H9 (cell line): ENCODE measurements around the gene NR2F2. TPM values are rescaled to one million over a fixed set of nuclear protein-coding genes. Genes with fewer than 3 reads are reported as not detected.

Experiments used
- DNase-seq: peaks from one replicate; pipeline ENCODE4 v3.0.0-alpha.2; 2017
- H2AFZ ChIP-seq: one replicate; pipeline ENCODE4 v1.6.1; 2013; ENCODE audit warnings: mild to moderate bottlenecking, low read length, control low read depth, moderate library complexity
- H2AK5ac ChIP-seq: 2 replicates; pipeline ENCODE4 v1.6.1; 2013; ENCODE audit warnings: low read length, control low read depth, mixed read lengths; ENCODE audit not compliant: insufficient read length
- H2BK120ac ChIP-seq: one replicate; pipeline ENCODE4 v1.6.1; 2013; ENCODE audit warnings: low read depth, mild to moderate bottlenecking, low read length, control low read depth, inconsistent platforms; ENCODE audit not compliant: poor library complexity, severe bottlenecking
- H2BK12ac ChIP-seq: 2 replicates; pipeline ENCODE4 v1.6.1; 2013; ENCODE audit warnings: low read length, control low read depth, mixed read lengths, low read depth; ENCODE audit not compliant: insufficient read length
- H2BK15ac ChIP-seq: 2 replicates; pipeline ENCODE4 v1.6.1; 2013; ENCODE audit warnings: low read depth, low read length, control low read depth
- H2BK20ac ChIP-seq: one replicate; pipeline ENCODE4 v1.6.1; 2013; ENCODE audit warnings: low read depth, mild to moderate bottlenecking, low read length, control low read depth, inconsistent platforms; ENCODE audit not compliant: poor library complexity, severe bottlenecking
- H2BK5ac ChIP-seq: 2 replicates; pipeline ENCODE4 v1.6.1; 2013; ENCODE audit warnings: low read length, control low read depth, mixed read lengths; ENCODE audit not compliant: insufficient read length
- H3K14ac ChIP-seq: 2 replicates; pipeline ENCODE4 v1.6.1; 2013; ENCODE audit warnings: low read length, control low read depth; ENCODE audit not compliant: insufficient read depth
- H3K18ac ChIP-seq: 2 replicates; pipeline ENCODE4 v1.6.1; 2013; ENCODE audit warnings: low read depth, mild to moderate bottlenecking, mixed read lengths, low read length, control low read depth; ENCODE audit not compliant: insufficient read length
- H3K23ac ChIP-seq: 2 replicates; pipeline ENCODE4 v1.6.1; 2013; ENCODE audit warnings: low read length, control low read depth, mixed read lengths, low read depth; ENCODE audit not compliant: insufficient read length
- H3K23me2 ChIP-seq: 2 replicates; pipeline ENCODE4 v1.6.1; 2013; ENCODE audit warnings: low read depth, mild to moderate bottlenecking, mixed read lengths, low read length, control low read depth; ENCODE audit not compliant: insufficient read length, poor library complexity, severe bottlenecking
- H3K27ac ChIP-seq: 2 replicates; pipeline ENCODE4 v1.5.1; 2013; ENCODE audit warnings: low read length, control low read depth, mixed read lengths, low read depth; ENCODE audit not compliant: insufficient read length
- H3K27me3 ChIP-seq: 2 replicates; pipeline ENCODE4 v1.6.1; 2013; ENCODE audit warnings: low read length, control low read depth, inconsistent platforms; ENCODE audit not compliant: insufficient read depth
- H3K4ac ChIP-seq: 2 replicates; pipeline ENCODE4 v1.6.1; 2013; ENCODE audit warnings: low read depth, mild to moderate bottlenecking, control low read depth, inconsistent platforms, low read length, moderate library complexity
- H3K4me1 ChIP-seq: 2 replicates; pipeline ENCODE4 v1.6.1; 2013; ENCODE audit warnings: low read length, control low read depth, inconsistent platforms; ENCODE audit not compliant: insufficient read depth
- H3K4me2 ChIP-seq: 2 replicates; pipeline ENCODE4 v1.6.1; 2013; ENCODE audit warnings: low read length, control low read depth, mixed read lengths; ENCODE audit not compliant: insufficient read length, insufficient read depth
- H3K56ac ChIP-seq: 2 replicates; pipeline ENCODE4 v1.6.1; 2013; ENCODE audit warnings: low read depth, mild to moderate bottlenecking, mixed read lengths, low read length, control low read depth; ENCODE audit not compliant: insufficient read length
- H3K79me1 ChIP-seq: 2 replicates; pipeline ENCODE4 v1.6.1; 2013; ENCODE audit warnings: low read depth, mild to moderate bottlenecking, moderate library complexity, low read length, control low read depth, inconsistent platforms; ENCODE audit not compliant: insufficient read depth, poor library complexity, severe bottlenecking
- H3K79me2 ChIP-seq: 2 replicates; pipeline ENCODE4 v1.6.1; 2013; ENCODE audit warnings: low read length, control low read depth, inconsistent platforms; ENCODE audit not compliant: insufficient read depth
- H3K9ac ChIP-seq: 2 replicates; pipeline ENCODE4 v1.6.1; 2013; ENCODE audit warnings: low read length, control low read depth, mixed read lengths; ENCODE audit not compliant: insufficient read length; ENCODE audit errors: extremely low read depth
- H3K9me3 ChIP-seq: one replicate; pipeline ENCODE4 v1.6.1; 2013; ENCODE audit warnings: low read depth, low read length, inconsistent platforms; ENCODE audit not compliant: control insufficient read depth
- H3T11ph ChIP-seq: one replicate; pipeline ENCODE4 v1.6.1; 2013; ENCODE audit warnings: mild to moderate bottlenecking, low read length, control low read depth, inconsistent platforms
- H4K20me1 ChIP-seq: one replicate; pipeline ENCODE4 v1.6.1; 2013; ENCODE audit not compliant: control insufficient read depth, insufficient read length, insufficient read depth
- H4K5ac ChIP-seq: 2 replicates; pipeline ENCODE4 v1.6.1; 2013; ENCODE audit warnings: low read depth, mild to moderate bottlenecking, mixed read lengths, low read length, control low read depth; ENCODE audit not compliant: insufficient read length
- H4K8ac ChIP-seq: replicated peaks from 2 replicates; pipeline ENCODE4 v1.6.1; 2013; ENCODE audit warnings: low read length, control low read depth, mixed read lengths, low read depth; ENCODE audit not compliant: insufficient read length
- H4K91ac ChIP-seq: 2 replicates; pipeline ENCODE4 v1.6.1; 2013; ENCODE audit warnings: low read depth, mild to moderate bottlenecking, moderate library complexity, mixed read lengths, low read length, control low read depth; ENCODE audit not compliant: insufficient read length
- H3K27ac Mint-ChIP-seq, 3 experiments: 2 replicates in 2 of 3; 3 replicates in 1 of 3; pipeline ENCODE4 v1.8.0; 2020 to 2021; ENCODE audit warnings: mixed read lengths in 3 of 3, mild to moderate bottlenecking in 1 of 3, moderate library complexity in 1 of 3
- H3K27me3 Mint-ChIP-seq: 2 replicates; pipeline ENCODE4 v1.8.0; 2021; ENCODE audit warnings: low read depth, mild to moderate bottlenecking, moderate library complexity, mixed read lengths
- H3K36me3 Mint-ChIP-seq, 3 experiments: 2 replicates in 2 of 3; 3 replicates in 1 of 3; pipeline ENCODE4 v1.8.0; 2020 to 2021; ENCODE audit warnings: low read depth in 3 of 3, mixed read lengths in 3 of 3; ENCODE audit not compliant: insufficient read depth in 1 of 3
- H3K4me1 Mint-ChIP-seq, 2 experiments: 2 replicates each; pipeline ENCODE4 v1.8.0; 2020; ENCODE audit warnings: mixed read lengths in 2 of 2
- H3K4me3 Mint-ChIP-seq, 2 experiments: 2 replicates in 1 of 2; 3 replicates in 1 of 2; pipeline ENCODE4 v1.8.0; 2020 to 2021; ENCODE audit warnings: mild to moderate bottlenecking in 2 of 2, mixed read lengths in 2 of 2, moderate library complexity in 1 of 2
- H3K9me3 Mint-ChIP-seq, 2 experiments: 2 replicates in 1 of 2; 3 replicates in 1 of 2; pipeline ENCODE4 v1.8.0; 2020; ENCODE audit warnings: mild to moderate bottlenecking in 2 of 2, mixed read lengths in 2 of 2, moderate library complexity in 1 of 2
- CTCF ChIP-seq: fragments of 200-600 bp; sonication (generic); conservative IDR thresholded peaks from 3 replicates; pipeline ENCODE4 v1.8.0; 2021; ENCODE audit warnings: antibody characterized with exemption, mild to moderate bottlenecking
- WGBS: extraction: QIAGEN DNeasy Blood & Tissue Kit; methylation state at CpG from one replicate; pipeline ENCODE4 v1.1.7; 2013; ENCODE audit warnings: missing lambda C conversion rate, low lambda C conversion rate, mixed read lengths; ENCODE audit not compliant: insufficient read length; ENCODE audit errors: extremely low coverage; 5-methylcytosine and 5-hydroxymethylcytosine counted together
- total RNA-seq: library from RNA; stranded (reverse); gene quantifications from 2 replicates; pipeline ENCODE4 v1.2.1, GENCODE V29; 2021

The NR2F2 gene
- total RNA-seq, 1 experiment from 2014 or later: 0.24 TPM

- no peak overlapping the region for H3K18ac ChIP-seq
- no peak for DNase-seq
- no peak overlapping the region for H3K4me3 Mint-ChIP-seq
- TF ChIP-seq CTCF: no peak
- H2BK5ac ChIP-seq: no peak overlapping the region
- H3K9ac ChIP-seq: no peak overlapping the region
- H4K5ac ChIP-seq: no peak overlapping the region
- H4K8ac ChIP-seq: no peak overlapping the region
- H3K23me2 ChIP-seq: no peaks in the 10 kb centered on the region
- H3K9me3 Mint-ChIP-seq: no peaks in the 10 kb centered on the region
- peaks cover 64% of the 10 kb centered on the region for H3K27me3 Mint-ChIP-seq
- H2AFZ ChIP-seq: no peak overlapping the region
- H2AK5ac ChIP-seq: no peak overlapping the region
- H2BK120ac ChIP-seq: no peak overlapping the region
- no peak overlapping the region for H3T11ph ChIP-seq
- H2BK12ac ChIP-seq: no peak overlapping the region
- H3K27ac Mint-ChIP-seq: no peak overlapping the region
- H3K27me3 ChIP-seq: no peaks in the 10 kb centered on the region; the same call in 1 of the 2 replicates
- H3K23ac ChIP-seq: no peak overlapping the region
- no peaks in the 10 kb centered on the region for H3K9me3 ChIP-seq
- no peak overlapping the region for H3K4ac ChIP-seq
- H2BK20ac ChIP-seq: no peak overlapping the region
- H3K27ac ChIP-seq: no peak overlapping the region
- no peak overlapping the region for H3K56ac ChIP-seq
- no peaks in the 10 kb centered on the region for H3K79me2 ChIP-seq
- WGBS: no CpG with 5 or more reads among the region's 4 CpGs
- H3K14ac ChIP-seq: no peak overlapping the region
- no peaks in the 10 kb centered on the region for H3K79me1 ChIP-seq
- no peak overlapping the region for H3K4me2 ChIP-seq
- H4K20me1 ChIP-seq: no peaks in the 10 kb centered on the region
- no peaks in the 10 kb centered on the region for H3K36me3 Mint-ChIP-seq
- no peak overlapping the region for H4K91ac ChIP-seq
- H3K4me1 ChIP-seq: no peaks in the 10 kb centered on the region; the same call in 1 of the 2 replicates
- H3K4me1 Mint-ChIP-seq: peaks cover 9 to 20% of the 10 kb centered on the region in 2 experiments
- no peak overlapping the region for H2BK15ac ChIP-seq
These were observed 17.7 kb upstream of the NR2F2 start for GRCh38 chr15:96312641-96313335.
